Psoas muscle (tissue), 8 donors: ENCODE results near the gene AQP12A. TPM values are rescaled to one million over a fixed set of nuclear protein-coding genes. Genes with fewer than 3 reads are reported as not detected.

Experiments used
- ATAC-seq, 4 donors: fragments of 200-7000 bp; cut with Tn5 transposase; one replicate each; pipeline ENCODE4 v1.9.1; 2020; ENCODE audit warnings: moderate library complexity in 3 of 4, mild to moderate bottlenecking in 2 of 4
- DNase-seq, 2 donors: peaks; one replicate each; pipeline ENCODE4 v3.0.0-alpha.2; 2020
- H3K27ac ChIP-seq: fragments of 200-600 bp; one replicate; pipeline ENCODE4 v1.8.0; 2022
- H3K27me3 ChIP-seq, 3 donors: fragments of 200-600 bp in 1 of 3; one replicate each; pipeline versions ENCODE4 v1.6.1 to v1.8.0; 2013 to 2022; ENCODE audit warnings: low read length in 2 of 3, mild to moderate bottlenecking in 2 of 3, moderate library complexity in 1 of 3; ENCODE audit not compliant: insufficient read depth in 3 of 3
- H3K36me3 ChIP-seq, 2 donors: fragments of 200-600 bp in 1 of 2; one replicate each; pipeline versions ENCODE4 v1.6.1 to v1.8.0; 2013 to 2022; ENCODE audit warnings: low read depth in 1 of 2, mild to moderate bottlenecking in 1 of 2, moderate library complexity in 1 of 2; ENCODE audit not compliant: insufficient read depth in 1 of 2
- H3K4me1 ChIP-seq: fragments of 200-600 bp; one replicate; pipeline ENCODE4 v1.8.0; 2022
- H3K4me3 ChIP-seq: fragments of 200-600 bp; one replicate; pipeline ENCODE4 v1.8.0; 2022; ENCODE audit warnings: mild to moderate bottlenecking
- H3K9me3 ChIP-seq: fragments of 200-600 bp; one replicate; pipeline ENCODE4 v1.8.0; 2022
- WGBS, 3 donors: extraction: QIAGEN DNeasy Blood & Tissue Kit; methylation state at CpG; one replicate each; pipeline versions ENCODE4 v1.1.6 to v1.1.7; 2013; 5-methylcytosine and 5-hydroxymethylcytosine counted together
- intact Hi-C, 2 donors: fragments of 100-400 bp; cut with DNase I; formaldehyde crosslinking; loops; one replicate each; pipeline versions ENCODE4 v1.11.0 to v1.14.2; 2022
- polyA plus RNA-seq, 3 donors: library from polyadenylated mRNA; stranded (reverse); fragments of 200-250 nt; gene quantifications; one replicate each; pipeline ENCODE4 v1.2.3, GENCODE V29; 2013
- total RNA-seq, 4 donors: library from RNA; stranded (reverse); fragmentation: NEBNext Ultra II Directional in 2 of 4; extraction: Animal tissue kit (Norgen Biotek cat#: 25700) in 2 of 4; gene quantifications; one replicate each; pipeline versions ENCODE4 v1.2.1 to v1.2.4, GENCODE V29; 2021 to 2023
- TF ChIP-seq, protein P1 (sequence below): fragments of 200-600 bp; IDR thresholded peaks from one replicate; pipeline ENCODE4 v1.8.0; 2022; ENCODE audit warnings: antibody characterized with exemption
- donor health status: healthy with polysubstance abuse.
- donor health status: DM: no; HTN: no; CAD: no; lungs with moderate emphysema.
- donor health status: Bipolar disorder and iron deficiency.
- donor health status: healthy.
- donor health status: DM: yes; HTN: yes; CAD: no.
- donor health status: DM: no; HTN: no; CAD: no.
- donor health status: DM: no; HTN: no; CAD: no.
- donor health status: DM: yes; HTN: yes; CAD: no.

The AQP12A gene
- total and polyA plus RNA-seq, 7 donors, result not detected

DNA sequence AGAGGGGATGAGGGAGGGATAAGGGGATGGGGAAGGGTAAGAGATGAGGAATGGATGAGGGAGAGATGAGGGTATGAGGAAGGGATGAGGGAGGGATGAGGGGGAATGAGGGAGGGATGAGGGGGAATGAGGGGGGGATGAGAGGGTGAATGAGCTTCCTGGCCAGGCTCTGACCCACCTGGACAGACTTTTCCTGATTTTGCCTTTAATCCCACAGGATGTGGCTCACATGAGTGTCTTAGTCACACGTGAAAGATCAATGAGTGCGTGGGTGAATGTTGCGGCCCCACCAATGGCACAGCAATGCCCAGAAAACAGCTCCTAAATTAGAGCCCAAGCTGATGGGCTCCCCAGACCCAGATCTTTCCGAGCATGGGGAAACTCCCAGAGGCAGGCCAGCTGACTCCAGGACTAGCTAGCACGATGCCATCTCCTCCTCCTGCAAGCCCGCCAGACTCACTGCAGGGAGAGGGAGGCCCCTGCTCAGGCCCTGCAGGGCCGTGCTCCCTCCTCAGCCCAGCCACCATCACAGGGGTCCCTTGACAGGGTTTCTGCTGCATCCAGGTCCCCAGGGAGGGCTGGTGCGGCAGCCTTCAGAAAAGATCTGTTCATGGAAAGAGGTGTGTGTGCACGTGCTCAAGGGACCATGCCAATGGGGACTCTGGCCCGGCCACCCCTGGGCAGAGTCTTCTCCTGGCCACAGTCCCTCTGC is 41.4 kb downstream of the AQP12A start:
- 62 to 71% (median 65%) methylated on average over 10 of the region's 10 CpGs for WGBS, 3 donors
- H3K27ac ChIP-seq, result no peak overlapping the region
- no peak for ATAC-seq

DNA sequence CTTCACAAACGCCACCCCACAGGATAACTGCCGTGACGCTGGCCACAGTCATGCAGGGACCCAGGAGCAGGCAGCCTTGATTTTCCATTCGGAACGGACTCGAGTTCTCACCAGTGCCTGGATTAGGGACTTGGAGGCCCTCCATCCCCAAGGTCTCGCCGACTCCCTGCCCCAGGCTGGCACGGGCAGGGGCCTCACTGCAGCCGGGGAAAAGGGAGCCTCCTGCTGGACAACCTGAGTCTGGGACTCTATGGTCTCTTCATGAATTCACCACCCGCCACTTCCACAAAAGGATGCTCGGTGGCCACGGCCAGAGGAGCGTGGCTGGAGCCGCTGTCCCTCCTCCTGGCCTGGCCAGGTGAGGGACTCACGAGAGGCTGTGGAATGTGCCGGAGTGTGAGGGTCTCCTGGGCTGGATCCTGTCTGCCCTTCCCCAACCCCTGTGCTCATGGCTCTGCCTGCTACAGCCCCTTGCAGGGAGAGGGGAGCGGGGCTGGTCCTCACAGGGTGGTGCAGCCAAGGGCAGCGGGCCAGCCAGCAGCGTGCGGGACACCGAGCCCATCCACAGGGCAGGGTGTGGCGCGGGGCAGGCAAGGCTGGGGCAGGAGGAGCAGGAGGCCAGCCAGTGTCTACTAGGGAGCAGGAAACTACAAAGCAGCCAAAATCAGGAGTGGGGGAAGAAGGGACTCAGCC is 42.3 kb downstream of the AQP12A start:
- DNase-seq (no peak), ATAC-seq (no peak)
- Histone ChIP-seq H3K27me3 (peaks cover 0 to 25% (median 12%) of the 10 kb centered on the region in 3 donors), H3K9me3 (no peaks in the 10 kb centered on the region), H3K27ac (no peak overlapping the region), H3K4me1 (no peaks in the 10 kb centered on the region), H3K4me3 (no peak overlapping the region), H3K36me3 (no peaks in the 10 kb centered on the region)
- intact Hi-C loops, result no loop called here
- TF ChIP-seq, protein P1, sequence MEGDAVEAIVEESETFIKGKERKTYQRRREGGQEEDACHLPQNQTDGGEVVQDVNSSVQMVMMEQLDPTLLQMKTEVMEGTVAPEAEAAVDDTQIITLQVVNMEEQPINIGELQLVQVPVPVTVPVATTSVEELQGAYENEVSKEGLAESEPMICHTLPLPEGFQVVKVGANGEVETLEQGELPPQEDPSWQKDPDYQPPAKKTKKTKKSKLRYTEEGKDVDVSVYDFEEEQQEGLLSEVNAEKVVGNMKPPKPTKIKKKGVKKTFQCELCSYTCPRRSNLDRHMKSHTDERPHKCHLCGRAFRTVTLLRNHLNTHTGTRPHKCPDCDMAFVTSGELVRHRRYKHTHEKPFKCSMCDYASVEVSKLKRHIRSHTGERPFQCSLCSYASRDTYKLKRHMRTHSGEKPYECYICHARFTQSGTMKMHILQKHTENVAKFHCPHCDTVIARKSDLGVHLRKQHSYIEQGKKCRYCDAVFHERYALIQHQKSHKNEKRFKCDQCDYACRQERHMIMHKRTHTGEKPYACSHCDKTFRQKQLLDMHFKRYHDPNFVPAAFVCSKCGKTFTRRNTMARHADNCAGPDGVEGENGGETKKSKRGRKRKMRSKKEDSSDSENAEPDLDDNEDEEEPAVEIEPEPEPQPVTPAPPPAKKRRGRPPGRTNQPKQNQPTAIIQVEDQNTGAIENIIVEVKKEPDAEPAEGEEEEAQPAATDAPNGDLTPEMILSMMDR, result no peak
- WGBS, 3 donors, result 52 to 65% (median 54%) methylated on average over 23 to 24 of the region's 24 CpGs

More for the DNA sequence above, 41.4 kb downstream of the AQP12A start:
- TF ChIP-seq, protein P1, result no peak
- Histone ChIP-seq H3K9me3 (no peaks in the 10 kb centered on the region), H3K36me3 (no peaks in the 10 kb centered on the region), H3K27me3 (peaks cover 0 to 30% (median 12%) of the 10 kb centered on the region in 3 donors), H3K4me3 (no peak overlapping the region), H3K4me1 (no peaks in the 10 kb centered on the region)
- DNase-seq, result no peak
- intact Hi-C loops, result no loop called here

DNA sequence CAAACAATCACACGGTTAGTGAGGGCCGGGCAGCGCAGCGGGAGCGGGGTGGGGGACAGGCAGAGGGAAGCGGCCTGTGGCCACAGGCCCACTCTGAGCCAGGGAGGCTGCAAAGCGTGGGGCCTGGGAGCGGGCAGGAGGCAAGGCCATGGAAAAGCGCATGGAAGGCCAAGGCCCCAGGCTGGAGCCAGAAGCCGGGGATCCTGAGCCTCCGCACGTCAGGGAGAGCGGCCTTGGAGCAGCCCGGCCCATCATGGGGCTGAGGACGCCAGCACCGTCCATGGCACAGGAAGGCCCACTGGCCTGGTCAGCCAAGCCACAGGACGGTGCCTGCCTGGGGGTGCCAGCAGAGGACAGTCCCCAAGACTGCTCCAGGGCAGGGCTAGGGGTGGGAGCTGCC is 43.1 kb downstream of the AQP12A start:
- WGBS, 3 donors, result 93 to 94% (median 94%) methylated on average over 17 of the region's 17 CpGs
- intact Hi-C loops, result no loop called here
- ATAC-seq, result no peak
- Histone ChIP-seq H3K4me1 (no peaks in the 10 kb centered on the region), H3K9me3 (no peaks in the 10 kb centered on the region), H3K36me3 (no peaks in the 10 kb centered on the region), H3K4me3 (no peak overlapping the region), H3K27ac (no peak overlapping the region), H3K27me3 (peaks cover 0 to 18% (median 12%) of the 10 kb centered on the region in 3 donors)
- TF ChIP-seq, protein P1, result no peak
- DNase-seq, result no peak

DNA sequence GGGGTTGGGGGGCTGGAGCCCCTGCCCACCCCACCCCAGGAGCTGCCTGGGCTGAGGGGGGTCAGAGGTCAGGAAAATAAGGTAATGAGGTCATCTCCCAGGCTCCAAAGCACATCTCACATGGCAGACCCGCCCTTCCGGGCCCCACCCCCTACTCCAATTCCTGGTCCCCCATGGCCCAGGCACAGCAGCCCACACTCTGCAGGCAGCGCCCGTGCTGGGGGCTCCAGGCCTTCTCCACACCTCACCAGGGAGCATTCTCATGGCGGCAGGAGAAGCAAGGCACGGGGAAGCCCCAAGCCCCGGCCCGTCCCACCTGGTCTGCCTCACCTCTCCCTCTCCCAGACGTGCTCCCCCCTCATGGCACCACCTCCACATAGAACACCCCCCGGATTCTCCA is 43.8 kb downstream of the AQP12A start:
- ATAC-seq, result no peak
- Histone ChIP-seq H3K27ac (no peak overlapping the region), H3K36me3 (no peaks in the 10 kb centered on the region), H3K4me1 (no peaks in the 10 kb centered on the region), H3K4me3 (no peak overlapping the region), H3K9me3 (no peaks in the 10 kb centered on the region), H3K27me3 (peaks cover 0 to 11% (median 8%) of the 10 kb centered on the region in 3 donors)
- intact Hi-C loops, result no loop called here
- 87 to 91% (median 88%) methylated on average over 9 to 10 of the region's 10 CpGs for WGBS, 3 donors
- no peak for DNase-seq
- TF ChIP-seq, protein P1, result no peak
